Measurements from ENCODE around the gene NCKAP5.

GRCh38 chr2:133317178-133317577 is 251.1 kb downstream of the NCKAP5 start:
- TF ChIP-seq CTCF (IDR thresholded peaks at IDR 0.05) (no peak), POLR2A (IDR thresholded peaks at IDR 0.05) (no peak)
